HG02610 (cell line): ENCODE data around the gene CHD9NB.
"Not testable (repeated sequence)": the region's sequence is repeated elsewhere in the genome, so short reads cannot be mapped to it uniquely, and the experiment has no call there.

Experiments used
- ATAC-seq: cut with Tn5 transposase; IDR thresholded peaks from one replicate; pipeline ENCODE4 v1.9.1; 2021; ENCODE audit warnings: mild to moderate bottlenecking, moderate library complexity; ENCODE audit not compliant: unreplicated experiment

Gene CHD9NB

GRCh38 chr16:53084746-53085334 is 32.1 kb upstream of the CHD9NB start:
- no peak for ATAC-seq

GRCh38 chr16:53084141-53084541 is 31.4 kb upstream of the CHD9NB start:
- ATAC-seq = no peak

GRCh38 chr16:53083119-53083518 is 30.4 kb upstream of the CHD9NB start:
- no peak for ATAC-seq

GRCh38 chr16:53082509-53082908 is 29.8 kb upstream of the CHD9NB start:
- no peak for ATAC-seq

- no peak for ATAC-seq
Measured at GRCh38 chr16:53081686-53082407, 29.1 kb upstream of the CHD9NB start.

- ATAC-seq = no peak
Measured at GRCh38 chr16:53081032-53081424, 28.3 kb upstream of the CHD9NB start.

- no peak for ATAC-seq
Measured at GRCh38 chr16:53080345-53081031, 27.8 kb upstream of the CHD9NB start.

- ATAC-seq = no peak
Measured at GRCh38 chr16:53078765-53079485, 26.2 kb upstream of the CHD9NB start.

- no peak for ATAC-seq
Measured at GRCh38 chr16:53078247-53078646, 25.6 kb upstream of the CHD9NB start.

- ATAC-seq = not testable (repeated sequence)
Measured at GRCh38 chr16:53075461-53075860, 22.8 kb upstream of the CHD9NB start.

- ATAC-seq = not testable (repeated sequence)
Measured at GRCh38 chr16:53074296-53074695, 21.6 kb upstream of the CHD9NB start.

- no peak for ATAC-seq
Measured at GRCh38 chr16:53073022-53073421, 20.3 kb upstream of the CHD9NB start.

GRCh38 chr16:53071748-53072301 is 19.1 kb upstream of the CHD9NB start:
- peak; percentile 71 for ATAC-seq

GRCh38 chr16:53069772-53070171 is 17.1 kb upstream of the CHD9NB start:
- ATAC-seq = no peak

GRCh38 chr16:53068423-53068833 is 15.7 kb upstream of the CHD9NB start:
- peak; percentile 54 for ATAC-seq

- no peak for ATAC-seq
Measured at GRCh38 chr16:53067675-53068074, 15.0 kb upstream of the CHD9NB start.

- ATAC-seq = no peak
Measured at GRCh38 chr16:53065461-53066061, 12.9 kb upstream of the CHD9NB start.

- no peak for ATAC-seq
Measured at GRCh38 chr16:53064081-53064578, 11.4 kb upstream of the CHD9NB start.

GRCh38 chr16:53061701-53062159 is 9.0 kb upstream of the CHD9NB start:
- peak; percentile 81 for ATAC-seq

- peak; percentile 24 for ATAC-seq
Measured at GRCh38 chr16:53061256-53061655, 8.6 kb upstream of the CHD9NB start.
